Stomach (tissue), 4 donors: ENCODE measurements around the gene PTPRG.

Experiments used
- EP300 ChIP-seq: sonication (generic); formaldehyde crosslinking; IDR thresholded peaks from one replicate; pipeline ENCODE4 v1.6.1; 2017; ENCODE audit warnings: antibody characterized with exemption
- POLR2A ChIP-seq, 4 donors: fragments of 450-650 bp; IDR thresholded peaks; one replicate each; pipeline ENCODE4 v1.6.1; 2016; ENCODE audit warnings: antibody characterized with exemption in 4 of 4, control low read depth in 2 of 4, mild to moderate bottlenecking in 1 of 4, moderate library complexity in 1 of 4
- TF ChIP-seq, protein P1 (sequence below), 7 experiments: fragments of 450-650 bp in 4 of 7; fragments of 200-600 bp in 3 of 7; sonication (generic) in 3 of 7; IDR thresholded peaks; one replicate each; pipeline ENCODE4 v1.5.1; 2016 to 2019; ENCODE audit warnings: antibody characterized with exemption in 7 of 7, control low read depth in 2 of 7, mild to moderate bottlenecking in 1 of 7

DNA sequence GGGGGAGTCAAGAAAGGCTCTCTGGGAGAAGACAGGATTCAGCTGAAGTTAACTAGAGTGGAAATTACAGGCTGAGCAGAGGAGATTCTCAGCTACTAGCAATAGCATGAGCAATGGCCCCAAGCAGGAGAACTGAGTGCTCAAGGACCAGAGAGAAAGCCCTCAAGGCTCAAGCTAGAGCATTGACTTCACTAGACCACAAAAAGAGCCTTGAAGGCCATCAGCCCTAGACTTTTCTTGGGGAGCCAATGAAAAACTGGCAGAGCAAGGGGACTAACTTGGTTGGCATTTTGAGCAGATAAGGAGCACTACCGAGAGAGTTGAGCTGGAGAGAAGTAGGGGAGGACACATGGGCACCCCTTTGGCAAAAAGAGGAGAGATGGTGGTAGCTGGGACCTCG, 534.4 kb downstream of the PTPRG start:
- TF ChIP-seq EP300 (no peak), POLR2A (IDR thresholded peaks at IDR 0.05) (no peak)
- TF ChIP-seq, protein P1, sequence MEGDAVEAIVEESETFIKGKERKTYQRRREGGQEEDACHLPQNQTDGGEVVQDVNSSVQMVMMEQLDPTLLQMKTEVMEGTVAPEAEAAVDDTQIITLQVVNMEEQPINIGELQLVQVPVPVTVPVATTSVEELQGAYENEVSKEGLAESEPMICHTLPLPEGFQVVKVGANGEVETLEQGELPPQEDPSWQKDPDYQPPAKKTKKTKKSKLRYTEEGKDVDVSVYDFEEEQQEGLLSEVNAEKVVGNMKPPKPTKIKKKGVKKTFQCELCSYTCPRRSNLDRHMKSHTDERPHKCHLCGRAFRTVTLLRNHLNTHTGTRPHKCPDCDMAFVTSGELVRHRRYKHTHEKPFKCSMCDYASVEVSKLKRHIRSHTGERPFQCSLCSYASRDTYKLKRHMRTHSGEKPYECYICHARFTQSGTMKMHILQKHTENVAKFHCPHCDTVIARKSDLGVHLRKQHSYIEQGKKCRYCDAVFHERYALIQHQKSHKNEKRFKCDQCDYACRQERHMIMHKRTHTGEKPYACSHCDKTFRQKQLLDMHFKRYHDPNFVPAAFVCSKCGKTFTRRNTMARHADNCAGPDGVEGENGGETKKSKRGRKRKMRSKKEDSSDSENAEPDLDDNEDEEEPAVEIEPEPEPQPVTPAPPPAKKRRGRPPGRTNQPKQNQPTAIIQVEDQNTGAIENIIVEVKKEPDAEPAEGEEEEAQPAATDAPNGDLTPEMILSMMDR (IDR thresholded peaks at IDR 0.05), result no peak
